Measurements from ENCODE around the gene GPC5.

Gene GPC5

GRCh38 chr13:92473765-92474475, 1075.5 kb downstream of the GPC5 start:
- TF ChIP-seq EGR1 (IDR thresholded peaks at IDR 0.05) (no peak), CREB1 (IDR thresholded peaks at IDR 0.05; ENCODE audit: low read depth) (no peak), RAD21 (IDR thresholded peaks at IDR 0.05; ENCODE audit: low read depth) (no peak), NFIC (IDR thresholded peaks at IDR 0.05) (no peak)
- TF ChIP-seq, protein P1, sequence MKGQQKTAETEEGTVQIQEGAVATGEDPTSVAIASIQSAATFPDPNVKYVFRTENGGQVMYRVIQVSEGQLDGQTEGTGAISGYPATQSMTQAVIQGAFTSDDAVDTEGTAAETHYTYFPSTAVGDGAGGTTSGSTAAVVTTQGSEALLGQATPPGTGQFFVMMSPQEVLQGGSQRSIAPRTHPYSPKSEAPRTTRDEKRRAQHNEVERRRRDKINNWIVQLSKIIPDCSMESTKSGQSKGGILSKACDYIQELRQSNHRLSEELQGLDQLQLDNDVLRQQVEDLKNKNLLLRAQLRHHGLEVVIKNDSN (IDR thresholded peaks at IDR 0.05) = no peak

GRCh38 chr13:92480387-92480786, 1082.0 kb downstream of the GPC5 start:
- TF ChIP-seq EP300 (IDR thresholded peaks at IDR 0.05; ENCODE audit: borderline replicate concordance) = no peak
- TF ChIP-seq FOXM1 (IDR thresholded peaks at IDR 0.05; ENCODE audit: borderline replicate concordance, low read depth) = no peak
- TF ChIP-seq ZBTB7A (IDR thresholded peaks at IDR 0.05; ENCODE audit: low read depth) = no peak
- no peak for TF ChIP-seq REST (IDR thresholded peaks at IDR 0.05; ENCODE audit: low read depth)
- no peak for TF ChIP-seq TAF1 (IDR thresholded peaks at IDR 0.05; ENCODE audit: low read depth)

GRCh38 chr13:92483894-92484293, 1085.5 kb downstream of the GPC5 start:
- no peak for TF ChIP-seq TEAD4 (IDR thresholded peaks at IDR 0.05)
- no peak for TF ChIP-seq EGR1 (IDR thresholded peaks at IDR 0.05)
- no peak for TF ChIP-seq YY1 (IDR thresholded peaks at IDR 0.05; ENCODE audit: low read depth)
- TF ChIP-seq TCF12 (IDR thresholded peaks at IDR 0.05; ENCODE audit: low read depth) = no peak
- no peak for TF ChIP-seq CEBPB (IDR thresholded peaks at IDR 0.05)

DNA sequence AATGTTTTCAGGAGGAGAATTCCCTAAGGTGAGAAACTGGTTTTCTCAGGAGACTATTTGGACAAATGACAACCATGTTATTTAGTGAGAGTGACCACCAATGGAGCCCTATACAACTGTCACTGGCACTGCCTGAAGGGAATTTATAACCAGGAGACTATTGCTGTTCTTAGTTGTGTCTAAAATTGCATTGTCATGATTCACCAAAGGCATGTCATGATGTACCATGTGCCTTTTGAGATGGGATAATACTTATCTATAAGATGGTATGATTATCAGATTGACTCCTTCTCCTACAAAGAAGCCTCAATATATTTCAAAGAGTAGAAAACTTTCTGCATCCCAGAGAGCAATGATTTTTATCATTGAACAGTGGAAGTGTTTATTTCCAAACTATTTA, 1088.8 kb downstream of the GPC5 start:
- TF ChIP-seq FOXM1 (IDR thresholded peaks at IDR 0.05; ENCODE audit: borderline replicate concordance, low read depth) = no peak
- no peak for TF ChIP-seq CREB1 (IDR thresholded peaks at IDR 0.05; ENCODE audit: low read depth)
- TF ChIP-seq, protein P2, sequence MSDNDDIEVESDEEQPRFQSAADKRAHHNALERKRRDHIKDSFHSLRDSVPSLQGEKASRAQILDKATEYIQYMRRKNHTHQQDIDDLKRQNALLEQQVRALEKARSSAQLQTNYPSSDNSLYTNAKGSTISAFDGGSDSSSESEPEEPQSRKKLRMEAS (IDR thresholded peaks at IDR 0.05) = no peak
- TF ChIP-seq RAD21 (IDR thresholded peaks at IDR 0.05; ENCODE audit: low read depth) = no peak
- TF ChIP-seq CEBPB (IDR thresholded peaks at IDR 0.05) = no peak
- TF ChIP-seq, protein P1 (IDR thresholded peaks at IDR 0.05) = no peak
- no peak for TF ChIP-seq EP300 (IDR thresholded peaks at IDR 0.05; ENCODE audit: borderline replicate concordance)
- TF ChIP-seq TAF1 (IDR thresholded peaks at IDR 0.05; ENCODE audit: low read depth) = no peak

- no peak for TF ChIP-seq ZBTB7A (IDR thresholded peaks at IDR 0.05; ENCODE audit: low read depth)
- TF ChIP-seq, protein P2 (IDR thresholded peaks at IDR 0.05) = no peak
These were observed 1089.9 kb downstream of the GPC5 start for GRCh38 chr13:92488249-92488852.

DNA sequence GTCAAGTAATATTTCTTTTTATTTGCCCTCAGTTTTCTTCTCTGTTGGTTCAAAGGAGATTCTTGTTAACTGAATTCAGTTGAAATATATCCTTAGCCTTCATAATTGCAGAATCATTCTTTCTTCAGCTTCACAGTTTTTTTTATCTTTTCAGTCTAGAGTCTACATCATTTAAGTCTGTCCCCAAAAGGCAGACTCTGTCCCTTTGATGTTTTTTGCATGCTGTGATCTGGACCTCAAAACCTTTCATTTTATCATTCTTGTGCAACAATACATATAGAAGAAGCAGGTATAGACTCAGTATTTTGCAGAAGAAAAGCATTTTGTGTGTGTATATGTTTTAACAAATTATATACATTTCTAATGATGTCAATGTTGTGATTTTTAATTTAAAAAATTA, 1093.4 kb downstream of the GPC5 start:
- TF ChIP-seq TCF12 (IDR thresholded peaks at IDR 0.05; ENCODE audit: low read depth) (no peak), FOXM1 (IDR thresholded peaks at IDR 0.05; ENCODE audit: borderline replicate concordance, low read depth) (no peak), RAD21 (IDR thresholded peaks at IDR 0.05; ENCODE audit: low read depth) (no peak), TAF1 (IDR thresholded peaks at IDR 0.05; ENCODE audit: low read depth) (no peak), CREB1 (IDR thresholded peaks at IDR 0.05; ENCODE audit: low read depth) (no peak), TEAD4 (IDR thresholded peaks at IDR 0.05) (no peak), CEBPB (IDR thresholded peaks at IDR 0.05) (no peak), ZBTB7A (IDR thresholded peaks at IDR 0.05; ENCODE audit: low read depth) (no peak), YY1 (IDR thresholded peaks at IDR 0.05; ENCODE audit: low read depth) (no peak), EP300 (IDR thresholded peaks at IDR 0.05; ENCODE audit: borderline replicate concordance) (no peak), NFIC (IDR thresholded peaks at IDR 0.05) (no peak), REST (IDR thresholded peaks at IDR 0.05; ENCODE audit: low read depth) (no peak), EGR1 (IDR thresholded peaks at IDR 0.05) (no peak)
- TF ChIP-seq, protein P2 (IDR thresholded peaks at IDR 0.05) = no peak
- TF ChIP-seq, protein P1 (IDR thresholded peaks at IDR 0.05) = no peak
